GM18526 (cell line): ENCODE data around the gene MRTFA.

Experiments
- POLR2A ChIP-seq: IDR thresholded peaks from 3 replicates; pipeline ENCODE4 v1.6.1; 2011; ENCODE audit not compliant: insufficient read length; ENCODE audit errors: extremely low read depth

Gene MRTFA

DNA sequence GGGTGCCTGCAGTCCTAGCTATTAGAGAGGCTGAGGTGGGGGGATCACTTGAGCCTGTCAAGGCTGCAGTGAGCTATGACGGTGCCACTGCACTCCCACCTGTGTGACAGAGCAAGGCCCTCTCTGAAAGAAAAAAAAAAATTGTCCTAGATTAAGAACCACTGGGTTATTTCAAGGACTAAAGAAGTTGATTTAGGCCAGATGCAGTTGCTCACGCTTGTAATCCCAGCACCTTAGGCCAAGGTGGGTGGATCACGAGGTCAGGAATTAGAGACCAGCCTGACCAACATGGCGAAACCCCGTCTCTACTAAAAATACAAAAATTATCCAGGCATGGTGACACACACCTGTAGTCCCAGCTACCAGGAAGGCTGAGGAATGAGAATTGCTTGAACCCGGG is 129.0 kb downstream of the MRTFA start:
- TF ChIP-seq POLR2A: no peak

DNA sequence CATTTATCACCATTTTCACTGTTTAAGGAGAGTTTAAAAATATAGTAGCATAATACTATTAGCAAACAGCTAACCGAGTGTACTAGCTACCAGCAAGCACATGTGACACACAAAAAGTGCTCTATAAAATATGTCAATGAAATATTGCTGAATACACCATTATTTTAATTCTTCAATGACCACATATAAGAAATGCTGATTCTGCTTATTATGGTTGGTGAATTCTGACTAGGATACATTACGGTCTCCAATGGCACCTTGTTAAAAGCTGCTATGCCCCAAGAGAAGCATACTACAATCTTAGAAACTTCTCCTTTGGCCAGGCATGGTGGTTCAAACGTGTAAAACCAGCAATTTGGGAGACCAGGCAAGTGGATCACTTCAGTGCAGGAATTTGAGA is 129.8 kb downstream of the MRTFA start:
- no peak for TF ChIP-seq POLR2A

DNA sequence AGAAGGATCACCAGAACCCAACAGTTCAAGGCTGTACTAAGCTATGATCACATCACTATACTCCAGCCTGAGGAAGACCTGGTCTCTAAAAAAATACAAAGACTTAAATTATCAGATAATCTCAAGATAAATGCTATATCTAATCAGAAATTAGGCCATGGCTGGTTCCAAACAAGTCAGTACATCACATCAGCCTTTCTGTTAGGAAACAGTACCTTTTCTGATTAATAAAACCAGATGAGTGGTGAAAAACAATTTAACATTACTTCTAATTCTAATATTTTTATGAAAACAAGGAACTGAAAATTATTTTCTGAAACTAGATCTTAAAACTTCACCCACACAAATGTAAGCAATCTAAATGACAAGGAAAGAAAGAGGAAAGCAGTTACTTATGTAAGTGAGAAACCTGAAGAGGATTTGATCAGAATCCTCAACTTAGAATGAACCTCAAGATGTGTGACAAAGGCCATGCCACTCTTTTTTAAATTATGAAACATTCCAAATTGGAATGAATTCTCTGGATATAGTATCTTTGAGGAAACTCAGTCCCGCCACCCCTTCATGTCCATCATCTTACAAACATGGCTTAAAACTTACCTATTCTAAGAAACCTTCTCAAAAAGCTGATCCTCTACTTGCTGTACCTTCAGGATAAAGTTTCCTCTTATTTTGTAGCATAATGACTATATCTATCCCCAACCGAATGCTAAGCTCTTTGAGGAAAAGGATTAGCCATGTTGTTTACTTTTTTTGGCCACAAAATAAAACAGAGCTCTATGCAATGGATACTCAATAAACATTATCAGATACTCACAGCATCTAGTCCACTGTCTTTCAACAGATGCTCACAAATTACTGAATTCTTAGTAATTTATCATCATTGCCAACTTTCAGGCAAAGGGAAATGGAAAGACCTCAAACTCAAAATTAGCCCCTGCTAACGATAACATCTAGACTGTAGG is 132.0 kb downstream of the MRTFA start:
- TF ChIP-seq POLR2A: no peak

DNA sequence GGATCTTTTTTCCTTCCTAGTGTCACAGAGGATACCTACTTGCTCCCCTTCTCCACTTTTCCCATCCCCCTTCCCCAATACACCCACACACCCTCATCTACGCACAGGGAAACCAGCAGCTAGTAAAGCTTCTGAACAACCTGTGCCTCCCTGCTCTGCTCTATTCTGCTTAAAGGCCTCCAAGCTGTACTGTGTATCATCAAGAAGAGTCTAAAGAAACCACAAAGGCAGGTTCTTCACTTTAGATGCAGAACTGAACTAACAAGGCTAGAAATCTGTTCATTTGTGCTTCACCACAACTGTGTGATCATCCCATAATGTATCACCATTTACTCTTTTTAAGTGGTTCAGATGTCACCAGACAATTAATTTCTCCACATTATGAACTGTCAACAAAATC is 133.6 kb downstream of the MRTFA start:
- no peak for TF ChIP-seq POLR2A

DNA sequence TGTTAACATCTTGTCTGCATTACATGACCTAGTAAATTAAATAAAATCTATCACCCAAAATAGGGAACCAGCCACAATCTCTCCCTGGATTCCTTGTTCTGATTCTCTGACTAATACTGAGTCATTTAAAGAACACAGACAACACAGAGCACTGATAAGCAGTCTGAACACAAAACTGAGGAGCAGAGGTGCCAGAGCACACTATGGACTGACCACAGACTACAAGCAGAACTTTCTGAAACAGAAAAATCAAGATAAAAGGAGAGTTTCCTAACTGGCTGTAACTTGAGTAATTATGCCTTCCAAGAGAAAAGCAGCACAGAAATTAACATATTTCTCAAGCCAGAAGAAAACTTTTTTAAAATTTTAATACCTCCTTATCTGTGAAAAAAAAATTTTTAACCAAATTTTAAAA is 137.3 kb downstream of the MRTFA start:
- no peak for TF ChIP-seq POLR2A

DNA sequence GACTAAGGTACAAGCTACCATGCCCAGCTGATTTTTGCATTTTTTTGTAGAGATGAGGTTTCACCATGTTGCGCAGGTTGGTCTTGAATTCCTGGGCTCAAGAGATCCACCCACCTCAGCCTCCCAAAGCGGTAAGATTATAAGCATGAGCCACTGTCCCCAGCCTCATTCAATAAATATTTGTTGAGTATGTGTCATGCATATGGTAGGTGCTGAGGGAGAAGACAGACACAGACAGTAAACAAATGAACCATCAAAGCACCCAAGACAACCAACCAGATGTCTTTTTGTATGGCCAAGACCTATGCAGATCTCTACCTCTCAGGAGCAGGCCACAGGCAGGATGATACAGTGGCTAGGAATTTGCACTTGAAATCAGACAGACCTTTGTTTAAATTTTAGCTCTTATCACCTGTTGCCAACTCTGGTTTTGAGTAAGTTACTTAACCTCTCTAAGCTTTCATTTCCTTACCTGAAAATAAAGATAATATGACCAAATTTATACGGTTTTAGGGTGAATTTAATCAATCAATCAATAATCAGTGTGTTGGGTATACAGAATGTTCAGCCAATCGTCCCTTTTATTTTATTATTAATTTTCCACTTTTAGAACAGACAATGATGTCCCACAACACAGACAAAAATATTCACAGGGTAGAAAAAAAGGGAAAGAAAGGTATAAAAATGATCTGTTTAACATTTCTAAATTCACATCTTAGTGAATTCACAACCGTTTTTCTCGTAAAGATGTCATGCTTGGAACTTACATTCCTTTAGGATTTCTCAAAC is 137.9 kb downstream of the MRTFA start:
- no peak for TF ChIP-seq POLR2A

DNA sequence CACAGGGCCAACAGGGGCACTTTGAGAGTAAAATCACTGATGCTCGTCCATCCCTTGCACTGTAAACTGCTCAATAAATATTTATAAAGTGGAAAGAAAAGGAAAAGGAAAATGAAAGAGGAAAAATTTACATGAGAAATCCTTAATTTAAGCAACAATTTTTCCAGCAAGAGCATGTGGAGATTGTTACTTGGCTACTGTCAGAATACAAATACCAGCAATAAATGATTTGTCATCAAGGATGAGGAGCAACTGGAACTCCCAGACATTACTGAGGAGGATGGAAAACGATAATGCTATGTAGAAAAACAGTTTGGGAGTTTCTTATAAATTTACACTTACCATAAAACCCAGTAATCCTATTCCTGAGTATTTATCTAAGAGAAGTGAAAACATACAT is 143.1 kb downstream of the MRTFA start:
- no peak for TF ChIP-seq POLR2A

DNA sequence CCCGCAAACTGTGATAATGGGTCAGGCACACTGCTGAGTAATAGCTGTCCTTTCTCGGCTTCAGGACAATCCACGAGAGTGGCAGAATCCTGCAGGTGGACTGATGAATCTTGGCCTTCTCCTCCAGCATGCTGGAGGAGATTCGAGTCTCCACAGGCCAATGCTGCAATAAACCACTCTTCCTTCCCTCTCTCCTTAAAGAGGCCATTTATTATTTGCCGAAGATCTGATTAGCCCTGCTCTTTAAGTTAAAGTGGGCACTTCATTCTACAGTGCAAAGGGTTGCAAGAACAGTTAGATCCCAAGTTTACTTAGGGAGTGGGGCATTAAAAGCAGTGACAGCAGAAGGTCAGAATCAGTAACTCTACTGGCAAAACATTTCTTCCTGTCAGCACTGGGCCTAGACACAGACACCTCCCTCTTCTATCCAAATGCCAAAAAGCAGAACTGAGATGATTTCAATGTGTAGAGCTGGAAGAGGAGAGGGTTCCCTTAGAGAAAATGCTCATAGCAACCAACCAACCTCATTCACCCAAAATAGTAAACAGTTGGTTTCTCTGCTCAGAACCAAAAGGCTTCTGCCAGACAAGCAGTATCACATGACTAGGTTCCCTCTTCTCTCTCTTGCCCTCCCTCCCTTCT is 144.4 kb downstream of the MRTFA start:
- TF ChIP-seq POLR2A: peak; percentile 20

DNA sequence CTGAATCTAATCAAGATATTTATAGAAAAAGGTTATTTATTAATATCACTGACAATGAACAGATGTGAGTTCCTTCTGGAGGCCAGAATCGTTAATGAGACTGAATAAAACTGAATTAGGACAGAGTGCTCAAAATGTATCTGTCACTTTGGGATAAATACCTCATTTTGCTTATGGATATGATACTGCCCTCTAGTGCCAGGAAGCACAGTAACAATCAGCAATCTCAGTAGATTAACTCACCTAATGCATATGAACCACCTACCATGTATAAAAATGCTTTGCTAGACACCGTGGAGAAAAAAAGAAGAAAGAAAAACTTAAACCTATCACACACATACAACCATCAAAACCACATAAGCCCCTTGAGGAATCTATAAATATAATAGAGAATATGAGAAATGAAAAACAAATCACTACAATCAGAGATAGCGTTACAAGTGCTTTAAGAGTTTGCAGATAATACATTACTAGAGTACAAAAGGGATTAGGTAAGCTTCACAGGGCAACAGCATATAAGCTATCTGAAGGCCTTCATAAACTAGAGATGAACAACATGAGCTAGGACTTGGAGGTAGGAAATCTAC is 148.8 kb downstream of the MRTFA start:
- TF ChIP-seq POLR2A: no peak

DNA sequence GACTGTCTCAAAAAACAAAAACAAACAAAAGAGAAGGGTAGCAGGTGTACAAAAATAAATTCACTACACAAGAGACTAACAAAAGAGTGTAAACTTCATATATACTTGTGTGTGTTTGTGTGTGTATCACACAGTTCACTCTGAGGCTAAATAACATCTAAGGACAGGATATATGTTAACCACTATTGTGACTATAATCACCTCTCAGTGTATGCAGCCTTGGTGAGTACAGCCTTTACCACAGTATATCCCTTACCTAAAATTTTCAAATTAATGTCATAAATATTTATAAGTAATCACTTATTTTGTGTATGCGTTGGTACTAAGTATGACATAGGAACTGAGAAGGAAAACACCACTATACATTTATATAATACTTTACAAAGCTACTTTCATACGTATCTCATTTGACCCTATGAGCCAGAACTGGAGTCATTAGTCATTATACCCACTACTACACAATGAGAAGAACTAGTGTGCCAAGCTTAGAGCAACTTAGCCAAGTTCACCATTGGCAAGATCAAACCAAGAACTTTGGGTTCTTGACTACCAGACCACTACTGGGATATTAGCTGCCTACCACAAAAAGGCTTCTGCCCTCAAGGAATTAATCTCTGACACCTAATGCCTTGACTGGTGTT is 149.4 kb downstream of the MRTFA start:
- no peak for TF ChIP-seq POLR2A

DNA sequence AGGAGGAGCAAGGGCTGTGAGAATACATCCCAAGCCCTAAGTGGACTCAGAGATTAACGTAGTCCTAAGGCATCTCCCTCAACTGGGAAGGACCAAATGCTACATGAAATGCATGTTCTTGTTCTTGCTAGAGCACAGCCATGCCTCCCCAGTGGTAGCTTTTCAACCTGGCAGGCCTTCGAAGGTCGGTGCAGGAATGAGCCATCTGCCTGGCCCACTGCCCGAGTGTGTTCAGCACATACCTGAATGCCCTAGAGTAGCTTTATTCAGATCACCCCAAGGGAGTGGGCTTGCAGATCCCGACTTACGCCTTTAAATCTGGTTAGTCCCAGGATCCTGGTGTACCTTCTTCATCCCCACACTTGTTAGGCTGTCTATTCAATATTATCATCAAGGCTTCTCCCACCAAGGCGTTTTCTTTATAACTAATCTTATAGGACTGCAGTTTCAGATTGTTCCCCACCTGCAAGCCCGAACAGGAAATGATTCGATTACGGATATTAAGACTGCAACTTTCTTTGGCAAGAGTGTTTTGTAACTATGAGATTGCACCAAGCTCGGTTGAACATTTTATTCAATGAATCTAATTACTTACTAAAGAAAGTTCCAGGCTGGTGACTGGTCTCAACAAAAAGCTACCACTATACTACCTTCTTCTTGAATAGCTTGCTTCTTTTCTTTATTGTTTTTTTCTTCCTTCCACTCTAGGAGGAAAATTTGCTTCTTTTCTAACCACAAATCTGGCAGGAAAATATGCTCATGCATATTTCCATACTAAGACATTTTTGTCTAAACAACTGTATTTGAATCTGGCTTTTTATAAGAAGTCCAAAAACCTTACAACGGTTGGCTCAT is 150.5 kb downstream of the MRTFA start:
- TF ChIP-seq POLR2A: no peak

DNA sequence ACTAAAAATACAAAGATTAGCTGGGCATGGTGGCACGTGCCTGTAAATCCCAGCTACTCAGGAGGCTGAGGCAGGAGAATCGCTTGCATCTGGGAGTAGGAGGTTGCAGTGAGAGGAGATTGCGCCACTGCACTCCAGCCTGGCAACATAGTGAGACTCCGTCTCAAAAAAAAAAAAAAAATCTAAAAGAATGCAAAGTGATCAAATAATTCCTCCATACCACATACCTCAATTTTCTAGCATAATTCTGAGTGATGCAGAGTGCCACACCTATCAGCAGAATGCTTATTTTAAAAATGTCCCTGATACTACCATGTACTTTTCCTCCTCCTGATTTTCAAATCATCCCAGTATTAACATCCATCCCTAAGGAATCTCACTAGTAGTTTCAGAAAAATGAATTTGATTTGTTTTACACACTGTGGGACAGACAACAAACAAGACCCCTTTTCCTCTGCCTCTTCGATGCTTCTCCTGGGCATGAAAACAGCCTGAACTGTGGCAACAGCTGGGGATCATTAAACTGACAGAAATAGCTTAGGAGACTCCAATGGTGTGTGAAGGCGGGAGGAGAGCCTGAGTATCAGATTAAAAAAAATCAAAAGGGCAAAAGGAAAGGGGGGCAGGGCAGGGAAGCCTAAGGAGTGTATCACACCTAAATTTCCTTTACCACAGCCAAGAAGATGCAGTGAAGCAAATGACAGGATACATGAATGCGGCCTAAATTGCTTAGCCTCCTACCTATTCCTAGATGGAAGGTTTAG is 151.4 kb downstream of the MRTFA start:
- no peak for TF ChIP-seq POLR2A

DNA sequence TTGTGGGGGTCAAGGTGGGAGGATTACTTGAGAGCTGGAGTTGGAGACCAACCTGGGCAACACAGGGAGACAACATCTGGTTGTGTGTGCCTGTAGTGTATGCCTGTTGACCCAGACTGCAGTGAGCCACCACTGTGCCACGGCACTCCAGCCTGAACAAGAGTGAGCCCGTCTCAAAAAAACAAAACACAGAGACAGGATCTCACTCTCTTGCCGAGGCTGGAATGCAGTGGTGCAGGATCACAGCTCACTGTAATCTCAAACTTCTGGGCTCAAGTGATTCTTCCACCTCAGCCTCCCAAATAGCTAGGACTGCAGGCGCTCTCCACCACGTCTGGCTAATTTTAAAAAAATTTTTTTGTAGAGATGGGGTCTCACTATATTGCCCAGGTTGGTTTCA is 153.6 kb downstream of the MRTFA start:
- no peak for TF ChIP-seq POLR2A
